GM06990 (cell line): Measurements from ENCODE around the gene RGS19.

Experiments used
- DNase-seq: peaks from one replicate; pipeline ENCODE4 v3.0.0-alpha.2; 2011; ENCODE audit not compliant: insufficient read length; ENCODE audit errors: extremely low read depth
- H3K27me3 ChIP-seq: replicated peaks from 2 replicates; pipeline ENCODE4 v1.6.0; 2011; ENCODE audit warnings: low read length; ENCODE audit not compliant: control insufficient read depth, insufficient read depth
- H3K36me3 ChIP-seq: 2 replicates; pipeline ENCODE4 v1.5.1; 2011; ENCODE audit warnings: low read length; ENCODE audit not compliant: control insufficient read depth, insufficient read depth
- H3K4me3 ChIP-seq: replicated peaks from 2 replicates; pipeline ENCODE4 v1.5.1; 2011; ENCODE audit warnings: low read depth, mild to moderate bottlenecking, control low read depth, low read length
- CTCF ChIP-seq: IDR thresholded peaks from 2 replicates; pipeline ENCODE4 v1.5.1; 2011; ENCODE audit warnings: low read length, control low read depth, mild to moderate bottlenecking, inconsistent platforms; ENCODE audit not compliant: insufficient read depth, poor library complexity, severe bottlenecking

RGS19 gene

DNA sequence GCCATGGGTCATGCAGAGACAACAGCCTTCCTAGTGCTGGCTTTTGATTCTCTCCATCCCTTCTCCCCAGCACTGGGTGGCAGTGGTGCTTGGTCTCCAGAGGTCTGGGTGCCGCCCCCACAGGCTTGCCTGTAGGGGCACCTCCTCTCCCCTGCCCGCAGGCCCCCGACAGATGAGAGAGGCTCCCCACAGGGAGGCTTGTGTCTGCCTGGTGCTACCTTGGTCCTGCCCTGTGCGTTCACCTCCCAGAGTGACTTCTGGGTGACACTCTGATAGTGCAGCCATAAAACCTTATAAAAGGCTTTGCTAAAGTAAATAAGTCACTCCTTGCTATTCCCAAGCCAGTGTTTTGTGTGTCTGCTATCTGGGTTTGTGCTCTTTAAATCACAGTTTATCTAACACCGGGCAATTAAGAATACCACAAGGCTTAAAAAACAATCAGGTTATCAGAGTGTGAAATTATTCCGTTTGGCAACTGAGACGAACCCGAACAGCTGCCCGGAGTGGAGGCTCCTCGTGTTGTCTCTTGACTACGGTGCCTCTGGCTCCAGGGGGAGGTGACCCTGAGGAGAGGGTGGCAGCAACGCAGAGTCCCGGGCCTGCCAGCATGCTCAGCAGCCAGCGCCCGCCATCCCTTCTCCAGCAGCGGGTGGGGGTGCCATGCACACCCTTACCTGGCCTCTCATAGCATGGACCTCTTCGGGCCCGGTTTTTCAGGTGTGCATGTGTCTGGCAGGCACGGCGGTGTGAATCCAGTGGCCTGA is 48.8 kb downstream of the RGS19 start:
- Histone ChIP-seq H3K4me3 (no peak overlapping the region), H3K36me3 (peaks cover 39% of the 10 kb centered on the region), H3K27me3 (no peaks in the 10 kb centered on the region)
- no peak for TF ChIP-seq CTCF
- no peak for DNase-seq

DNA sequence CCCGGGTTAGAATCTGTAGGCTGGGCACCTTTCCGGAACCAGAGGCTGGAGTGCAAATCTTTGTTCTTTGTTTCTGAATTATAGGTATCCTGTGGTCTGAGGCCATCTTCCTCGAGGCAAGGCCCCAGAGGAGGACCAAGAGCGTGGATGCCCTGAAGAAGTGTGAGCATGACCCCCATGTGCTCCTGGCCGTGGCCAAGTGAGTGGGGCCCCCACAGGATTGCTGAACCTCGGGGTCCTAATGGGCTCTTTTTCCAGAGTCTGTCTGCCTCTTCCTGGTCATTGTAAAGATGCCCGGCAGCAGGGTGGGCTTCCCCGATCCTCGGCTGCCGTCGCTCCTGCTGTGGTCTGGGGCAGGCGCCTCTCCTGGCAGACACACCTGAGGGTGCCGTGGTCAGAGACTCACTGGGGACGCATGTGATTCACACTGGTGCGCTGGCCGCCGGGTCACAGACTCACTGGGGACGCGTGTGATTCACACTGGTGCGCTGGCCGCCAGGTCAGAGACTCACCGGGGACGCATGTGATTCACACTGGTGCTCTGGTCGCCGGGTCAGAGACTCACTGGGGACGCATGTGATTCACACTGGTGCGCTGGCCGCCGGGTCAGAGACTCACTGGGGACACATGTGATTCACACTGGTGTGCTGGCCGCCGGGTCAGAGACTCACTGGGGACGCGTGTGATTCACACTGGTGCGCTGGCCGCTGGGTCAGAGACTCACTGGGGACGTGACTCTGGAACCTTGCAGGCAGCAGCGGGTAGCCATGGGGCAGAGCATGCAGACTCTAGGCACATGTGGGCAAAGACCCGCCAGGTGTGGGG is 49.8 kb downstream of the RGS19 start:
- no peak overlapping the region for H3K4me3 ChIP-seq
- TF ChIP-seq CTCF = no peak
- H3K27me3 ChIP-seq = no peaks in the 10 kb centered on the region
- H3K36me3 ChIP-seq = peaks cover 47% of the 10 kb centered on the region
- DNase-seq = no peak

DNA sequence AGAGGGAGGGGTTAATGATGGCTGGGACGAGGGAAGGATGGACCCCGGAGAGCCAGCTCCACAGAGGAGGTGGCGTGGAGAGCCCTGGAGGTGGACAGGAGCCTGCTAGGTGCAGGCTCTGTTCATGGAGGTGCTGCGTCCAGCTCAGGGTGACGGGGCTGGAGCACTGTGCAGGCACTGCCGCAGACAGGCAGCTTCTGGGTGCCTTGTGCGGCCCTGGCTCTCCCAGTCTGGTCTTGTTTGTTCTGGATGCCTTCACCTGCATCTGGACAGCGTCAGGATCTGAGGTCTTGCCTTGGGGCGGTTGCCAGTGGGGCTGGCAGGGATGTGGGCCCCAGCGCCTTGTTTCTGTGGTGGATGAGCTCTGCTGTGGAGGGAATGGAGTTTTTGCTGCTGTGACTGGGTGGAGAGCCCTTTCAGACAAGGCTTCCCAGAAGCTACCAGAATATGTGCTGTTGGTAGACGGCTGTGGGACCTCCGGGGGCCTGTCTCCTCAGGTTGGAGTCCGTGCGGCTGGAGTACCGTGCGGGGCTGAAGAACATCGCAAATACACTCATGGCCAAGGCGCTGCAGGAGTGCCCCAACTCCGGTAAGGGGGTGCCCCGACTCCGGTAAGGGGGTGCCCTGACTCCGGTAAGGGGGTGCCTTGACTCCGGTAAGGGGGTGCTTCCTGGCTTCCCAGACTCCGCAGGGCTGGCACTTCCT is 51.2 kb downstream of the RGS19 start:
- Histone ChIP-seq H3K27me3 (no peaks in the 10 kb centered on the region), H3K4me3 (no peak overlapping the region), H3K36me3 (peaks cover 56% of the 10 kb centered on the region)
- no peak for TF ChIP-seq CTCF
- no peak for DNase-seq

- H3K27me3 ChIP-seq = no peaks in the 10 kb centered on the region
These were observed 53.4 kb downstream of the RGS19 start for GRCh38 chr20:64025826-64026412.

More at GRCh38 chr20:64025826-64026412, 53.4 kb downstream of the RGS19 start:
- TF ChIP-seq CTCF = no peak
- no peak for DNase-seq
- Histone ChIP-seq H3K36me3 (peaks cover 72% of the 10 kb centered on the region), H3K4me3 (no peak overlapping the region)
